ENCODE data around the gene COMT. TPM values are rescaled to one million over a fixed set of nuclear protein-coding genes. Genes with fewer than 3 reads are reported as not detected.
A peak's percentile ranks its signal among the peaks of the same experiment; 100 is the strongest.

The COMT gene
- total RNA-seq, 1 experiment from 2014 or later, result 108 TPM

- in situ Hi-C loops (cut with HindIII; ENCODE audit: low pct_unique_long_range_greater_than_20kb, low sequenced_read_pairs), result no loop called here
These were observed 21.6 kb downstream of the COMT start for GRCh38 chr22:19962909-19963806.

More at GRCh38 chr22:19962909-19963806, 21.6 kb downstream of the COMT start:
- ChIA-PET CTCF (interaction anchor here (0.5 to 0.6 kb wide), 3 partner anchors 15 to 66 kb away, joined by 3 to 4 read pairs (median 3); no protein-coding TSS in a partner anchor), POLR2A (no interaction called here)
- H3K4me1 ChIP-seq (ENCODE audit: control insufficient read depth, insufficient read depth, low read length), result peaks cover 6% of the 10 kb centered on the region
- peak; percentile 30 for ATAC-seq
- no peak overlapping the region for H3K4me3 ChIP-seq (ENCODE audit: low read depth in 2 of 2, low read length in 2 of 2)
- H3K36me3 ChIP-seq (ENCODE audit: control insufficient read depth, insufficient read depth, low read length), result no peaks in the 10 kb centered on the region
- H3K9me3 ChIP-seq (ENCODE audit: control insufficient read depth, insufficient read depth, low read depth, low read length), result no peaks in the 10 kb centered on the region
- no peaks in the 10 kb centered on the region for H3K27me3 ChIP-seq (ENCODE audit: control insufficient read depth, insufficient read depth, low read length)
- H3K27ac ChIP-seq (ENCODE audit: low read length), result no peak overlapping the region
- no peak for TF ChIP-seq REST (IDR thresholded peaks at IDR 0.05; ENCODE audit: insufficient read depth in 1 of 2, low read depth in 2 of 2, low read length in 1 of 2)
- TF ChIP-seq POLR2AphosphoS5 (IDR thresholded peaks at IDR 0.05; ENCODE audit: low read depth, low read length), result no peak; the same call in 1 of the 2 replicates
- no peak for TF ChIP-seq CTCF (IDR thresholded peaks at IDR 0.05)
- TF ChIP-seq TCF7L2 (IDR thresholded peaks at IDR 0.05; ENCODE audit: low read depth, low read length), result no peak
- TF ChIP-seq SIN3A (IDR thresholded peaks at IDR 0.05; ENCODE audit: borderline replicate concordance, insufficient read depth, low read depth, low read length), result no peak
- BruUV-seq (replicated peaks), result no TSS peak
- DNase-seq (ENCODE audit: low read depth, low spot score), result no peak
- intact Hi-C loops (cut with micrococcal nuclease; ENCODE audit: unreplicated experiment), result no loop called here

All from Panc1 (cell line).